Neural cell (in vitro differentiated cells): ENCODE data around the gene SLC25A3. TPM values are rescaled to one million over a fixed set of nuclear protein-coding genes. Genes with fewer than 3 reads are reported as not detected.

ENCODE experiments used
- H2AFZ ChIP-seq: fragments of 200-600, 300-800 bp; sonication (generic), shearing (Covaris generic); 2 replicates; pipeline ENCODE4 v1.6.0; 2014; ENCODE audit warnings: low read depth, mild to moderate bottlenecking, antibody characterized with exemption, low read length, moderate library complexity
- H3F3A ChIP-seq: fragments of 200-600 bp; shearing (Covaris generic); 2 replicates; pipeline ENCODE4 v1.6.1; 2016; ENCODE audit warnings: mild to moderate bottlenecking, moderate library complexity, mixed read lengths, antibody characterized with exemption, low read length; ENCODE audit not compliant: insufficient read depth, poor library complexity, severe bottlenecking
- H3K27ac ChIP-seq: fragments of 200-600, 300-800 bp; sonication (generic), shearing (Covaris generic); 2 replicates; pipeline ENCODE4 v1.5.1; 2014; ENCODE audit warnings: mild to moderate bottlenecking, low read length, moderate library complexity
- H3K27me3 ChIP-seq: fragments of 300-800, 200-600 bp; sonication (generic), shearing (Covaris generic); 2 replicates; pipeline ENCODE4 v1.6.0; 2014; ENCODE audit warnings: mild to moderate bottlenecking, low read depth, low read length, moderate library complexity; ENCODE audit not compliant: insufficient read depth
- H3K36me3 ChIP-seq: fragments of 300-800, 200-600 bp; sonication (generic), shearing (Covaris generic); 2 replicates; pipeline ENCODE4 v1.5.1; 2014; ENCODE audit warnings: mild to moderate bottlenecking, antibody characterized with exemption, low read length, moderate library complexity; ENCODE audit not compliant: insufficient read depth
- H3K4me2 ChIP-seq: fragments of 300-800, 200-600 bp; sonication (generic), shearing (Covaris generic); 2 replicates; pipeline ENCODE4 v1.6.0; 2014; ENCODE audit warnings: mild to moderate bottlenecking, low read length
- H3K4me3 ChIP-seq: fragments of 300-800, 200-600 bp; sonication (generic), shearing (Covaris generic); 2 replicates; pipeline ENCODE4 v1.5.1; 2014; ENCODE audit warnings: mild to moderate bottlenecking, low read length, moderate library complexity
- H3K79me2 ChIP-seq: fragments of 200-600 bp; shearing (Covaris generic); replicated peaks from 2 replicates; pipeline ENCODE4 v1.6.0; 2014; ENCODE audit warnings: mild to moderate bottlenecking, low read length, moderate library complexity; ENCODE audit not compliant: insufficient read depth
- H3K9ac ChIP-seq: fragments of 300-800, 200-600 bp; sonication (generic), shearing (Covaris generic); 2 replicates; pipeline ENCODE4 v1.6.1; 2016; ENCODE audit warnings: mild to moderate bottlenecking, low read length, mixed read lengths
- H3K9me2 ChIP-seq: fragments of 200-600 bp; shearing (Covaris generic); 2 replicates; pipeline ENCODE4 v1.6.1; 2016; ENCODE audit warnings: mild to moderate bottlenecking, low read length, mixed read lengths; ENCODE audit not compliant: insufficient read depth
- H3K9me3 ChIP-seq: fragments of 200-600, 300-800 bp; sonication (generic), shearing (Covaris generic); 2 replicates; pipeline ENCODE4 v1.6.1; 2016; ENCODE audit warnings: mild to moderate bottlenecking, mixed run types, low read length, moderate library complexity, mixed read lengths
- H4K20me1 ChIP-seq: fragments of 200-600 bp; shearing (Covaris generic); 2 replicates; pipeline ENCODE4 v1.6.1; 2016; ENCODE audit warnings: mild to moderate bottlenecking, mixed run types; ENCODE audit not compliant: insufficient read depth
- EP300 ChIP-seq: fragments of 450-650 bp; conservative IDR thresholded peaks from 2 replicates; pipeline ENCODE4 v1.6.1; 2014; ENCODE audit warnings: antibody characterized with exemption, mild to moderate bottlenecking, moderate library complexity; ENCODE audit not compliant: poor library complexity, severe bottlenecking
- EZH2 ChIP-seq: fragments of 200-600, 300-800 bp; shearing (Covaris generic), sonication (generic); IDR thresholded peaks from 2 replicates; pipeline ENCODE4 v1.6.1; 2014; ENCODE audit warnings: antibody characterized with exemption, low read length, borderline replicate concordance, mild to moderate bottlenecking; ENCODE audit not compliant: insufficient read depth, poor library complexity, severe bottlenecking
- MXI1 ChIP-seq: fragments of 450-650 bp; conservative IDR thresholded peaks from 2 replicates; pipeline ENCODE4 v1.6.1; 2014; ENCODE audit warnings: antibody characterized with exemption, mild to moderate bottlenecking; ENCODE audit not compliant: poor library complexity, severe bottlenecking
- POLR2AphosphoS5 ChIP-seq: IDR thresholded peaks from 2 replicates; pipeline ENCODE4 v1.6.1; 2012
- RAD21 ChIP-seq: fragments of 450-650 bp; conservative IDR thresholded peaks from 2 replicates; pipeline ENCODE4 v1.6.1; 2014; ENCODE audit warnings: antibody characterized with exemption, mild to moderate bottlenecking, moderate library complexity
- SMC3 ChIP-seq: fragments of 450-650 bp; conservative IDR thresholded peaks from 2 replicates; pipeline ENCODE4 v1.6.1; 2014; ENCODE audit warnings: antibody characterized with exemption, mild to moderate bottlenecking, moderate library complexity; ENCODE audit not compliant: poor library complexity
- TAF1 ChIP-seq: IDR thresholded peaks from 2 replicates; pipeline ENCODE4 v1.6.1; 2012; ENCODE audit warnings: low read depth
- polyA plus RNA-seq: library from polyadenylated mRNA; depleted of rRNA; stranded (reverse); fragments of >200 nt; gene quantifications from 2 replicates; pipeline ENCODE4 v1.2.3, GENCODE V29; 2014
- TF ChIP-seq, protein P1 (sequence below): IDR thresholded peaks from 2 replicates; pipeline ENCODE4 v1.6.1; 2012; ENCODE audit warnings: borderline replicate concordance
- TF ChIP-seq, protein P2 (sequence below): fragments of 450-650 bp; IDR thresholded peaks from 2 replicates; pipeline ENCODE4 v1.5.1; 2014; ENCODE audit warnings: antibody characterized with exemption, mild to moderate bottlenecking, moderate library complexity; ENCODE audit not compliant: poor library complexity, severe bottlenecking

SLC25A3 gene
- polyA plus RNA-seq, 1 donor from 2014 or later, result 655 TPM

DNA sequence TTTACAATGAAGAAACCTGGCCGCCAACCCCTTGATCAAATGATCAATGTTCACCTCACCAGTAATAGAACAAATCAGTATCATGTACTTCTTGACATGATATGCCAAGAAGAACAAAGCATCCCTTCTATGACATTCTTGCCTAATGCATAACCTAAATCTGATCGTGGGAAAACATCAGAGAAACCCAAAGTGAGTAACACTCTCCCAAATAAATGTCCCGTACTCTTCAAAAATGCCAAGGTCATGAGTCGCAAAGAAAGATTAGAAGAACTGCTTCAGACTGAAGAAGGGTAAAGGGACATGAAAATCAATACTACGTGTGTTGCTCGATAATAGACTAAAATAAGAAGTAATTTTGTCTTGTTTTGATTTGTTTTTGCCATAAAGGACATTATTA is 11.4 kb upstream of the SLC25A3 start:
- Histone ChIP-seq H3K9me3 (no peaks in the 10 kb centered on the region), H3K36me3 (no peaks in the 10 kb centered on the region), H3K27me3 (no peaks in the 10 kb centered on the region), H3K9ac (no peak overlapping the region), H3K79me2 (no peaks in the 10 kb centered on the region), H3K4me3 (no peak overlapping the region), H2AFZ (no peak overlapping the region), H3K9me2 (no peaks in the 10 kb centered on the region), H3F3A (no peaks in the 10 kb centered on the region), H3K4me2 (no peak overlapping the region), H4K20me1 (no peaks in the 10 kb centered on the region), H3K27ac (no peak overlapping the region)
- no peak for TF ChIP-seq MXI1

DNA sequence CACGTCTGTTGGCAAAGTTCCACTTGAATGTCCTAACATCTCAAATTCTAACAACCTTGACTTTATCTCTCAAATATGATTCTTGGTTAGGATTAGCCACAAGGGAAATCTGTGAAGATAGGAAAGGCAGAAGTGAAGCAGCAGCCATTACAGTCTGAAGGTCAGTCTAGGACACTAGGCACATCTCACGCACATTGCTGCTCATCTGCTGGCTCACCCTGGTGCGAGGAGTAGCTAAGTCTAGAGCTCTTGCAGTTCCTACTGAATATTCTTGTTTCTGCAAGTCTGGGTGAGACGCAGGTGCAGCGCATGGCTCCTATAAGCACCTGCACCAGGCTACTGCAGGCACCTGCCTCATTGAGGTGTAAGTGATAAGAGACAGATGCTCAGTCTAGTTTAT is 6.4 kb upstream of the SLC25A3 start:
- Histone ChIP-seq H3K36me3 (no peaks in the 10 kb centered on the region), H4K20me1 (no peaks in the 10 kb centered on the region), H3K79me2 (no peaks in the 10 kb centered on the region)

DNA sequence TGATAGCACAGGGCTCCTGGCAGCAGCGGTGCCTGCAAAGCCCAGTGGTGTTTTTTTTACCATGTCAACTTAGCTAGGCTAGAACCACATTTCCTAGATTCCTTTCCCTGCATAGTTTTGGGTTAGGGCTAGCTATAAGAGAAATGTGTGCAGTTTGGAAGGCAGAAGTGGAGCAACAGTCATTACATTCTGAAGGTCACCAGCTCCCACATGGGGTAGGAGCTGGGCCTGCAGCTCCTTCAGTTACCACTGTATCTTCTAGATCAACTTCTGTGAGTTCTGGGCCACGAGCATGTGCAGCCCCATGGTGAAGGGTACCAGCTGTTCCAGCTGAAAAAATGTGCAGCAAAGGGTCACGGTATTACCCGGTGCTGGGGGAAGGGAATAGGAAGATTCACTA is 2.3 kb upstream of the SLC25A3 start:
- H3K27me3 ChIP-seq, result no peaks in the 10 kb centered on the region
- TF ChIP-seq MXI1, result no peak
- no peak for TF ChIP-seq RAD21
- no peak for TF ChIP-seq POLR2AphosphoS5
- TF ChIP-seq EP300, result no peak
- TF ChIP-seq TAF1, result no peak
- TF ChIP-seq, protein P1, sequence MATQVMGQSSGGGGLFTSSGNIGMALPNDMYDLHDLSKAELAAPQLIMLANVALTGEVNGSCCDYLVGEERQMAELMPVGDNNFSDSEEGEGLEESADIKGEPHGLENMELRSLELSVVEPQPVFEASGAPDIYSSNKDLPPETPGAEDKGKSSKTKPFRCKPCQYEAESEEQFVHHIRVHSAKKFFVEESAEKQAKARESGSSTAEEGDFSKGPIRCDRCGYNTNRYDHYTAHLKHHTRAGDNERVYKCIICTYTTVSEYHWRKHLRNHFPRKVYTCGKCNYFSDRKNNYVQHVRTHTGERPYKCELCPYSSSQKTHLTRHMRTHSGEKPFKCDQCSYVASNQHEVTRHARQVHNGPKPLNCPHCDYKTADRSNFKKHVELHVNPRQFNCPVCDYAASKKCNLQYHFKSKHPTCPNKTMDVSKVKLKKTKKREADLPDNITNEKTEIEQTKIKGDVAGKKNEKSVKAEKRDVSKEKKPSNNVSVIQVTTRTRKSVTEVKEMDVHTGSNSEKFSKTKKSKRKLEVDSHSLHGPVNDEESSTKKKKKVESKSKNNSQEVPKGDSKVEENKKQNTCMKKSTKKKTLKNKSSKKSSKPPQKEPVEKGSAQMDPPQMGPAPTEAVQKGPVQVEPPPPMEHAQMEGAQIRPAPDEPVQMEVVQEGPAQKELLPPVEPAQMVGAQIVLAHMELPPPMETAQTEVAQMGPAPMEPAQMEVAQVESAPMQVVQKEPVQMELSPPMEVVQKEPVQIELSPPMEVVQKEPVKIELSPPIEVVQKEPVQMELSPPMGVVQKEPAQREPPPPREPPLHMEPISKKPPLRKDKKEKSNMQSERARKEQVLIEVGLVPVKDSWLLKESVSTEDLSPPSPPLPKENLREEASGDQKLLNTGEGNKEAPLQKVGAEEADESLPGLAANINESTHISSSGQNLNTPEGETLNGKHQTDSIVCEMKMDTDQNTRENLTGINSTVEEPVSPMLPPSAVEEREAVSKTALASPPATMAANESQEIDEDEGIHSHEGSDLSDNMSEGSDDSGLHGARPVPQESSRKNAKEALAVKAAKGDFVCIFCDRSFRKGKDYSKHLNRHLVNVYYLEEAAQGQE, result no peak
- TF ChIP-seq, protein P2, sequence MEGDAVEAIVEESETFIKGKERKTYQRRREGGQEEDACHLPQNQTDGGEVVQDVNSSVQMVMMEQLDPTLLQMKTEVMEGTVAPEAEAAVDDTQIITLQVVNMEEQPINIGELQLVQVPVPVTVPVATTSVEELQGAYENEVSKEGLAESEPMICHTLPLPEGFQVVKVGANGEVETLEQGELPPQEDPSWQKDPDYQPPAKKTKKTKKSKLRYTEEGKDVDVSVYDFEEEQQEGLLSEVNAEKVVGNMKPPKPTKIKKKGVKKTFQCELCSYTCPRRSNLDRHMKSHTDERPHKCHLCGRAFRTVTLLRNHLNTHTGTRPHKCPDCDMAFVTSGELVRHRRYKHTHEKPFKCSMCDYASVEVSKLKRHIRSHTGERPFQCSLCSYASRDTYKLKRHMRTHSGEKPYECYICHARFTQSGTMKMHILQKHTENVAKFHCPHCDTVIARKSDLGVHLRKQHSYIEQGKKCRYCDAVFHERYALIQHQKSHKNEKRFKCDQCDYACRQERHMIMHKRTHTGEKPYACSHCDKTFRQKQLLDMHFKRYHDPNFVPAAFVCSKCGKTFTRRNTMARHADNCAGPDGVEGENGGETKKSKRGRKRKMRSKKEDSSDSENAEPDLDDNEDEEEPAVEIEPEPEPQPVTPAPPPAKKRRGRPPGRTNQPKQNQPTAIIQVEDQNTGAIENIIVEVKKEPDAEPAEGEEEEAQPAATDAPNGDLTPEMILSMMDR, result no peak
- TF ChIP-seq SMC3, result no peak
- TF ChIP-seq EZH2, result no peak
- H3K36me3 ChIP-seq, result peaks cover 5% of the 10 kb centered on the region
- no peak overlapping the region for H3K4me3 ChIP-seq
- peaks cover 25% of the 10 kb centered on the region for H3K79me2 ChIP-seq
- H3F3A ChIP-seq, result no peaks in the 10 kb centered on the region
- no peak overlapping the region for H3K9ac ChIP-seq
- H3K27ac ChIP-seq, result no peak overlapping the region
- H2AFZ ChIP-seq, result no peak overlapping the region
- no peaks in the 10 kb centered on the region for H3K9me3 ChIP-seq
- no peaks in the 10 kb centered on the region for H3K9me2 ChIP-seq
- no peaks in the 10 kb centered on the region for H4K20me1 ChIP-seq
- H3K4me2 ChIP-seq, result no peak overlapping the region

More for the DNA sequence above, 6.4 kb upstream of the SLC25A3 start:
- H3K9me2 ChIP-seq, result no peaks in the 10 kb centered on the region
- H3K9me3 ChIP-seq, result no peaks in the 10 kb centered on the region
- no peak overlapping the region for H3K4me2 ChIP-seq
- no peak overlapping the region for H3K4me3 ChIP-seq
- H3K27me3 ChIP-seq, result no peaks in the 10 kb centered on the region
- no peak overlapping the region for H3K9ac ChIP-seq
- H3F3A ChIP-seq, result no peaks in the 10 kb centered on the region
- TF ChIP-seq, protein P1, result no peak
- no peak for TF ChIP-seq TAF1
- no peak for TF ChIP-seq SMC3
- TF ChIP-seq EP300, result no peak
- TF ChIP-seq EZH2, result no peak
- no peak for TF ChIP-seq MXI1
- no peak for TF ChIP-seq RAD21
- no peak overlapping the region for H2AFZ ChIP-seq
- no peak overlapping the region for H3K27ac ChIP-seq
